Retinal pigment epithelial cell (primary cell): Measurements from ENCODE around the gene PSMB11.

Experiments
- DNase-seq: peaks from one replicate; pipeline ENCODE4 v3.0.0-alpha.2; 2010; ENCODE audit warnings: low read depth
- H3K4me3 ChIP-seq: 2 replicates; pipeline ENCODE4 v1.5.1; 2011; ENCODE audit warnings: mild to moderate bottlenecking, low read length, control low read depth, moderate library complexity
- TF ChIP-seq, protein P1 (sequence below): conservative IDR thresholded peaks from 2 replicates; pipeline ENCODE4 v1.5.1; 2011; ENCODE audit warnings: low read depth, low read length, control low read depth, inconsistent platforms

The PSMB11 gene

DNA sequence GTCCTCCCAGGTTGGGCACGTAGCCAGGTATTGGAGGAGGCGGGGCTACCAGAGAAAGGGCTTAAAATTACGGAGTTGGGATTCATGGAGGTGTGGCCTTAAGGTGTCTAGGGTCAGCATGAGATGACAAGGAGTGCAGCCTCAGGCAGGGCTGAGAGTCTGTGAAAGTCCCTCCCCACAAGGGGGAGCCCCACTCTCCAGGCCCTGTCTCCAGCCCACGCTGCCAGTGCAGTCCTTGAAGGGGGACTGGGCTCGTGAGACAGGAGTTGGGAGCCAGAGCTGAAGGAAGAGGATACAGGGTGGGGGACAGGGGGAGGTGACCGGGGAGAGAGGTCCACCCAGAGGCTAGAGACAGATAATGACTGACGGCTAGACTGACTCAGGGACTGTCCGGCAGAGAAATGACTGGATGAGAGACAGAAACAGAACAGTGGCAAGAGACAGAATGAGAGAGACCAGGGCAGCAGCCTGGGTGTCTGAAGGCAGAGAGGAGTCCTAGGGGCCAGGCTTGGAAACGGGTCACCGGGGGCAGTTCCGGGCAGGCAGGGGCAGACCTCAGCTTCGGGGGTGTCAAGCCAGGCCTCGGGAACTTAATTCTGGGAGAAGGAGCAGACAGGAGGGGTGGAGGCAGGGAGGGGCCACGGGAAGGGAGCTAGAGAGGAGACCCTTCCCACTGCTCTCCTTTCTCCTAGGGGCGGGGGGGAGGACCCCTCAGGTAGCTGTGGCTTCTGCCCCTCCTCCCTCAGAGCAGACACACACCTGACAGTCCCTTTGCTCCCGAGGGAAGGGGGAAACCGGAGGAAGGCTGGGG is 14.3 kb downstream of the PSMB11 start:
- TF ChIP-seq, protein P1, sequence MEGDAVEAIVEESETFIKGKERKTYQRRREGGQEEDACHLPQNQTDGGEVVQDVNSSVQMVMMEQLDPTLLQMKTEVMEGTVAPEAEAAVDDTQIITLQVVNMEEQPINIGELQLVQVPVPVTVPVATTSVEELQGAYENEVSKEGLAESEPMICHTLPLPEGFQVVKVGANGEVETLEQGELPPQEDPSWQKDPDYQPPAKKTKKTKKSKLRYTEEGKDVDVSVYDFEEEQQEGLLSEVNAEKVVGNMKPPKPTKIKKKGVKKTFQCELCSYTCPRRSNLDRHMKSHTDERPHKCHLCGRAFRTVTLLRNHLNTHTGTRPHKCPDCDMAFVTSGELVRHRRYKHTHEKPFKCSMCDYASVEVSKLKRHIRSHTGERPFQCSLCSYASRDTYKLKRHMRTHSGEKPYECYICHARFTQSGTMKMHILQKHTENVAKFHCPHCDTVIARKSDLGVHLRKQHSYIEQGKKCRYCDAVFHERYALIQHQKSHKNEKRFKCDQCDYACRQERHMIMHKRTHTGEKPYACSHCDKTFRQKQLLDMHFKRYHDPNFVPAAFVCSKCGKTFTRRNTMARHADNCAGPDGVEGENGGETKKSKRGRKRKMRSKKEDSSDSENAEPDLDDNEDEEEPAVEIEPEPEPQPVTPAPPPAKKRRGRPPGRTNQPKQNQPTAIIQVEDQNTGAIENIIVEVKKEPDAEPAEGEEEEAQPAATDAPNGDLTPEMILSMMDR = peak; percentile 87
- H3K4me3 ChIP-seq = peak overlapping the region; percentile 57
- DNase-seq = no peak

DNA sequence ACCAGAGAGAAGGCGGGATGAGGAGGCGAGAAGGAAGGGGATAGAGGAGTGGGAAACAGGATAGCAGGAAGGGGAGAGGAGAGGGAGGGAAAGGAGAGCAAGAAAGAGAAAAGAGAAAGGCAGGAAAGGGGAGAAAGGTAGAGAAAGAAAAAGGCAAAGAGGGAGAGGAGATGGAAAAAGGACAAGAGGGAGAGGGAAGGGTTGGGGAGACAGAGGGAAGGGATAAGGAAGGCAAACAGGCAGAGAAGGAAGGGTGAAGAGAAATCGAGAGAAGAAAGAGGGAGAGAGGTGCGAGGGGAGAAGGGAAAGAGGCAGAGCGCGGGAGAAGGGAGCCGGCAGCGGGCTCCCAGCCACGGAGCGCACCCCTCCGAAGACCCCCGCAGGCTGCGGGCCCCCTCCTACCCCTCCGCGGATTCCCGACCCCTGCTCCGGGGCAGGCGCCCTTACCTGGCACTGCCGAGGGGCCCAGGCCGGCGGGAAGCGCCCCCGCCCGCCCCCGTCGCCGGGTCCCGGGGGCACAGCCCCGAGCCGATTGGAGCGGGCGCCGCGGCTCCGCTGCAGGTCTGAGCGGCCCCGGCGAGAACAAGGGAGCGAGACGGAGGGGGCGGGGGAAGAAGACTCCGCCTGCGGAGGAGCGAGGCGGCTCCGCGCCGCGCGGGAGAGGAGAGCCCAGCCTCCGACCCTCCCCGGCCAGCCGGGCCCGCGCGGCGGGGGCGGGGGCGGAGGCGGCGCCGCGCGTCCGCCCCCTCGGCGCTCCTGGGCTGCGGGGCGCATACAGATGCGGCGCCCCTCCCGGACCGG is 15.1 kb downstream of the PSMB11 start, which contains the start of gene CDH24:
Gene CDH24 (minus strand): TSS at position 565 of the 801 bp plus-strand sequence. CDS start 1,787 bp downstream, outside the sequence.
- peak within 1 kb of the TSS; percentile 57 for H3K4me3 ChIP-seq
- no peak for DNase-seq
- TF ChIP-seq, protein P1 = no peak

DNA sequence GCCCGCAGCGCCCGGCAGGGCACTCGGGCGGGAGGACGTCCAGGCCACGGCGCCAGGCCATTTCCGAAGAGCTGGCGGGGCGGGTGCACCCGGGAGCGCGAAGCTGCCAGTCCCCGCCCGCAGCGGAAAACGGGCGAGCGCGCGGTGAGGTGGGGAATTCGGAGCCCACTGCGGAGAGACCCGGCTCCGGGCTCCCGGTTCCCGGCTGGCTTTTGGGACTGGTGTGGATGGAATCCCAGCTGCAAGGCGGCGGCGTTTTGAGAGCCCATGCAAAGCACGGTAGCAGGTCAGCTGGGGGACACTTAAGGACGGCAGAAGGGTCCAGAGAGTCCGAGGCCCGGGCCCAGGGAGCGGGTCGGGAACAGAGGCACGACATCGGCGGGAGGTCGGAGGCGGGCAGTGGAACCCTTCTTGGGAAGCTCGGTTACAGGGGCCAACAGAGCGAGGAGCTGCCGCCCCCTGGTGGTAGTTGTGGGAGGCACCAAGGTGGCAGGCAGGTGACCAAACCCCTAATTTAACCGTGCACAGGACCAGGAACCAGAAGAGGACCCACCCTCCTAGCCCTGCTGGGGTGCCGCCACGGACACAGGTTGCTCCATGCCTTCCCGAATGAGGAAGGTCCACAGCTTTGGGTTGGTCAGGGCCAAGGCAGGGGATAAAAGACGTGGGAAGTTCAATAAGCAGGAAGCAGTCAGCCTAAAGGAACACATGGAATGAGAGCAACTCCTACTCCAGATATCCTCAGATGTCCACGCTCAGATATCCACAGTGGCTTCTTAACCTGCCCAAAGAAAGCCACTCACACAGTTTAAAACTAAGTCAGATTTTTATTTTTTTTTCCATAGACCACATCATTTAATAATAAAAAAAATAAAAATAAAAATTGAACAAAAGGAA is 16.0 kb downstream of the PSMB11 start:
- peak; percentile 45 for DNase-seq
- TF ChIP-seq, protein P1 = peak; percentile 89
- peak overlapping the region; percentile 57 for H3K4me3 ChIP-seq

GRCh38 chr14:23058654-23059504 is 16.9 kb downstream of the PSMB11 start:
- TF ChIP-seq, protein P1 = no peak
- DNase-seq = no peak
- H3K4me3 ChIP-seq = no peak overlapping the region

DNA sequence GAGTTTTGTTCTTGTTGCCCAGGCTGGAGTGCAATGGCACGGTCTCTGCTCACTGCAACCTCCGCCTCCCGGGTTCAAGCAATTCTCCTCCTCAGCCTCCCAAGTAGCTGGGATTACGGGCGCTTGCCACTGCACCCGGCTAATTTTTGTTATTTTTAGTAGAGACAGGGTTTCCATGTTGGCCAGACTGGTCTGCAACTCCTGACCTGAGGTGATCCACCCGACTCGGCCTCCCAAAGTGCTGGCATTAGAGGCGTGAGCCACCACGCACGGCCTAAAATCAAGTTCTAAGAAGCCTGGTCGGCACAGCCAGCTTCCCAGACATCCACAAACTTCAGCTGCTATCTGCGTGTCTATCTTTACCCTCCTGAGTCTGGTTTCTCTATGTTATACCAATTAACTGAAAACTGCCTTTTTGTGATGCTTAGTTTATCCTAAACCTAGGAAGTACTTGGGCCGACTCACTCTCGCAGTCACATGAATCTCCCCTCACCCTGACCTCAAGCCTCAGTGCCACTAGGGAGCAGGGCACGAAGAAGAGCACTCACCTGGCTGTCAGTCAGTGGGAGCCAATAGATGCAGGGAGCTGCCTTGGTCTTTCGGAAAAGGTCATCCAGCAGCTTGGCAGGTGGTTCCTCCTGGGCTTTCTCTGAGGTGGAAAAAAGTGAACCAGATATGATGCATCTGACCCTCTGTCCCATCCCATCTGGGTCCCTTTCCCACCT is 18.7 kb downstream of the PSMB11 start:
- TF ChIP-seq, protein P1 = no peak
- no peak overlapping the region for H3K4me3 ChIP-seq
- DNase-seq = no peak
